Measurements from ENCODE around the gene SHCBP1L.

SHCBP1L gene

GRCh38 chr1:182888736-182889531, 64.0 kb downstream of the SHCBP1L start:
- DNase-seq: no peak

GRCh38 chr1:182886985-182887384, 66.0 kb downstream of the SHCBP1L start:
- no peak for DNase-seq

- no peak for DNase-seq
Observed at GRCh38 chr1:182885591-182885990, 67.4 kb downstream of the SHCBP1L start.

- no peak for DNase-seq
Observed at GRCh38 chr1:182884872-182885271, 68.1 kb downstream of the SHCBP1L start.

- no peak for DNase-seq
Observed at GRCh38 chr1:182877842-182878241, 75.1 kb downstream of the SHCBP1L start.

GRCh38 chr1:182877331-182877730, 75.6 kb downstream of the SHCBP1L start:
- no peak for DNase-seq

GRCh38 chr1:182875889-182876288, 77.1 kb downstream of the SHCBP1L start:
- no peak for DNase-seq

GRCh38 chr1:182872881-182873280, 80.1 kb downstream of the SHCBP1L start:
- no peak for DNase-seq

GRCh38 chr1:182869241-182869666, 83.7 kb downstream of the SHCBP1L start:
- DNase-seq: peak; percentile 66

GRCh38 chr1:182867861-182868260, 85.1 kb downstream of the SHCBP1L start:
- DNase-seq: no peak

GRCh38 chr1:182863940-182864339, 89.0 kb downstream of the SHCBP1L start:
- no peak for DNase-seq

- DNase-seq: no peak
Observed at GRCh38 chr1:182862827-182863226, 90.1 kb downstream of the SHCBP1L start.

GRCh38 chr1:182861994-182862393, 91.0 kb downstream of the SHCBP1L start:
- no peak for DNase-seq

GRCh38 chr1:182860658-182861057, 92.3 kb downstream of the SHCBP1L start:
- DNase-seq: no peak

GRCh38 chr1:182857212-182857611, 95.8 kb downstream of the SHCBP1L start:
- DNase-seq: no peak

GRCh38 chr1:182855911-182856310, 97.1 kb downstream of the SHCBP1L start:
- DNase-seq: no peak

GRCh38 chr1:182851825-182852224, 101.1 kb downstream of the SHCBP1L start:
- DNase-seq: no peak

GRCh38 chr1:182850319-182850718, 102.6 kb downstream of the SHCBP1L start:
- DNase-seq: no peak
